Heart right ventricle (tissue), 16 donors: ENCODE data around the gene CCDC85C. TPM values are rescaled to one million over a fixed set of nuclear protein-coding genes. Genes with fewer than 3 reads are reported as not detected.

Experiments used
- ATAC-seq, 8 donors: fragments of 200-7000 bp; cut with Tn5 transposase; one replicate each; pipeline ENCODE4 v1.9.1; 2020; ENCODE audit warnings: mild to moderate bottlenecking in 8 of 8, moderate library complexity in 8 of 8, moderate number of reproducible peaks in 1 of 8
- DNase-seq, 2 donors: peaks; one replicate each; pipeline ENCODE4 v3.0.0-alpha.2; 2020
- H3K27ac ChIP-seq, 10 donors: fragments of 200-600 bp; sonication (generic) in 2 of 10; one replicate each; pipeline versions ENCODE4 v1.5.0 to v1.8.0; 2020 to 2022; ENCODE audit warnings: mild to moderate bottlenecking in 3 of 10
- H3K27me3 ChIP-seq, 7 donors: fragments of 200-600 bp; one replicate each; pipeline ENCODE4 v1.8.0; 2021 to 2022; ENCODE audit warnings: mild to moderate bottlenecking in 2 of 7
- H3K36me3 ChIP-seq, 9 donors: fragments of 200-600 bp; sonication (generic) in 1 of 9; one replicate each; pipeline versions ENCODE4 v1.5.0 to v1.8.0; 2020 to 2022; ENCODE audit warnings: mild to moderate bottlenecking in 2 of 9
- H3K4me1 ChIP-seq, 9 donors: fragments of 200-600 bp; sonication (generic) in 1 of 9; one replicate each; pipeline versions ENCODE4 v1.5.0 to v1.8.0; 2020 to 2022; ENCODE audit warnings: mild to moderate bottlenecking in 4 of 9
- H3K4me3 ChIP-seq, 10 donors: fragments of 200-600 bp; sonication (generic) in 2 of 10; one replicate each; pipeline versions ENCODE4 v1.5.0 to v1.8.0; 2020 to 2022; ENCODE audit warnings: mild to moderate bottlenecking in 7 of 10, moderate library complexity in 2 of 10
- H3K9me3 ChIP-seq, 11 donors: fragments of 200-600 bp in 10 of 11; sonication (generic) in 2 of 11; one replicate each; pipeline versions ENCODE4 v1.5.0 to v1.8.0; 2013 to 2022; ENCODE audit warnings: mild to moderate bottlenecking in 2 of 11, control low read depth in 1 of 11, moderate library complexity in 1 of 11
- WGBS, 2 donors: extraction: QIAGEN DNeasy Blood & Tissue Kit; methylation state at CpG; one replicate each; pipeline ENCODE4 v1.1.7; 2013; ENCODE audit warnings: inconsistent platforms in 1 of 2; 5-methylcytosine and 5-hydroxymethylcytosine counted together
- intact Hi-C, 10 donors: fragments of 100-400 bp; cut with DNase I; formaldehyde crosslinking; loops; one replicate each; pipeline versions ENCODE4 v1.11.1 to v1.14.2; 2022
- polyA plus RNA-seq, 2 donors: library from polyadenylated mRNA; stranded (reverse); fragments of 200-250 nt; gene quantifications; one replicate each; pipeline ENCODE4 v1.2.3, GENCODE V29; 2013
- total RNA-seq, 10 donors: library from RNA; stranded (reverse); fragmentation: NEBNext Ultra II Directional in 3 of 10; extraction: Animal tissue kit (Norgen Biotek cat#: 25700) in 3 of 10; gene quantifications; one replicate each; pipeline versions ENCODE4 v1.2.1 to v1.2.4, GENCODE V29; 2021 to 2023
- TF ChIP-seq, protein P1 (sequence below), 9 donors: fragments of 200-600 bp; sonication (generic) in 2 of 9; IDR thresholded peaks; one replicate each; pipeline versions ENCODE4 v1.5.0 to v1.8.0; 2021 to 2022; ENCODE audit warnings: antibody characterized with exemption in 9 of 9, mild to moderate bottlenecking in 5 of 9, moderate library complexity in 1 of 9
- donor health status: Arrhythmogenic right ventricular cardiomyopathy.
- donor health status: ischemic (EF 13 %, LVEDD 7.1; RV severe dilation, severe dysfunction).
- donor health status: healthy with polysubstance abuse.
- donor health status: DM: no; HTN: yes; CAD: no.
- donor health status: DM: no; HTN: no; CAD: no.
- donor health status: ischemic (EF 25% LVEDD 6.9; RV normal size, moderate dysfunction).
- donor health status: ischemic (EF 25% LVEDD 5.7; RV mildly dilated, moderate dysfunction).
- donor health status: healthy.
- donor health status: DM: yes; HTN: yes; CAD: no.
- donor health status: Ischemic cardiomyopathy.
- donor health status: ischemic (EF 35%, LVEDD 5.7; RV mildly dilated, moderate dysfunction).
- donor health status: nonischemic (EF 11% LVEDD 7.7; RV severe dilation, severe dysfunction).
- donor health status: DM: yes; HTN: yes; CAD: no.
- donor health status: PGD.
- donor health status: ischemic (EF 29% LVEDD 5.4; RV normal size, mild dysfunction).
- donor health status: nonischemic (EF 23%, LVEDD 6.1; RV moderate dilation, normal function).

The CCDC85C gene
- total and polyA plus RNA-seq, 12 donors, result 9.0 to 50.2 (median 31.5) TPM

DNA sequence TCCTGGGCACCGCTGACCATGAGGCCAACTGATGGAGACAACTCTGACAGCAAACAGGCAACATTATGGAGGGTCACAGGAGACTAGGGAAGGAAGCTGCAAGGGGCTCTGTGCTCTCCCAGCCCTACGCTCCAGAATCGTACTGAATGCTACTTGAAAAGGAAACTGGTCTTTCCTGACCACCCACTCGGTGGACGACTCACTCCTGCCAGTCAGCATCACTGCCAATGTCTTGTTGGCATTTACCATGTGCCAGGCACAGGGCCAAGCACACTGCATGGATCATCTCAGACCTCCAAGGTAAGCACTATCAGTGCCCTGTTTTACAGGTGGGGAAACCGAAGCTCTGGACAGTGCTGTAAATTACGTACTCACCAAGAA is 38.0 kb downstream of the CCDC85C start:
- 51% methylated on average over 7 of the region's 7 CpGs for WGBS, 2 donors
- TF ChIP-seq, protein P1, sequence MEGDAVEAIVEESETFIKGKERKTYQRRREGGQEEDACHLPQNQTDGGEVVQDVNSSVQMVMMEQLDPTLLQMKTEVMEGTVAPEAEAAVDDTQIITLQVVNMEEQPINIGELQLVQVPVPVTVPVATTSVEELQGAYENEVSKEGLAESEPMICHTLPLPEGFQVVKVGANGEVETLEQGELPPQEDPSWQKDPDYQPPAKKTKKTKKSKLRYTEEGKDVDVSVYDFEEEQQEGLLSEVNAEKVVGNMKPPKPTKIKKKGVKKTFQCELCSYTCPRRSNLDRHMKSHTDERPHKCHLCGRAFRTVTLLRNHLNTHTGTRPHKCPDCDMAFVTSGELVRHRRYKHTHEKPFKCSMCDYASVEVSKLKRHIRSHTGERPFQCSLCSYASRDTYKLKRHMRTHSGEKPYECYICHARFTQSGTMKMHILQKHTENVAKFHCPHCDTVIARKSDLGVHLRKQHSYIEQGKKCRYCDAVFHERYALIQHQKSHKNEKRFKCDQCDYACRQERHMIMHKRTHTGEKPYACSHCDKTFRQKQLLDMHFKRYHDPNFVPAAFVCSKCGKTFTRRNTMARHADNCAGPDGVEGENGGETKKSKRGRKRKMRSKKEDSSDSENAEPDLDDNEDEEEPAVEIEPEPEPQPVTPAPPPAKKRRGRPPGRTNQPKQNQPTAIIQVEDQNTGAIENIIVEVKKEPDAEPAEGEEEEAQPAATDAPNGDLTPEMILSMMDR (IDR thresholded peaks at IDR 0.05), result no peak
- H3K36me3 ChIP-seq, result no peaks in the 10 kb centered on the region
- peak overlapping the region in 6 of 10 donors; percentile 20 to 81 (median 57) for H3K27ac ChIP-seq
- H3K4me3 ChIP-seq, result no peak overlapping the region
- DNase-seq (no peak), ATAC-seq (no peak)
- H3K9me3 ChIP-seq, result no peaks in the 10 kb centered on the region
- H3K27me3 ChIP-seq, result no peaks in the 10 kb centered on the region
- intact Hi-C loops, result loop anchor here in 2 of 10 donors (5.0 kb wide), 1 partner anchor 36 kb away; the partner anchor contains the start of gene CCDC85C (in 2 of the 2)
- H3K4me1 ChIP-seq, result peaks cover 29 to 100% (median 83%) of the 10 kb centered on the region in 9 donors

- ATAC-seq (no peak), DNase-seq (no peak)
- H3K36me3 ChIP-seq, result no peaks in the 10 kb centered on the region
- WGBS, 2 donors, result 91 to 96% methylated on average over 4 of the region's 4 CpGs
- no peaks in the 10 kb centered on the region for H3K27me3 ChIP-seq
- H3K4me1 ChIP-seq, result peaks cover 29 to 100% (median 84%) of the 10 kb centered on the region in 9 donors
- intact Hi-C loops, result loop anchor here in 2 of 10 donors (5.0 kb wide), 1 partner anchor 37 kb away; the partner anchor contains the start of gene CCDC85C (in 2 of the 2)
- H3K4me3 ChIP-seq, result no peak overlapping the region
- peak overlapping the region in 8 of 10 donors; percentile 47 to 81 (median 66) for H3K27ac ChIP-seq
- no peaks in the 10 kb centered on the region for H3K9me3 ChIP-seq
- TF ChIP-seq, protein P1 (IDR thresholded peaks at IDR 0.05), result no peak
Measured at GRCh38 chr14:99565383-99565782, 38.6 kb downstream of the CCDC85C start.

- H3K36me3 ChIP-seq, result no peaks in the 10 kb centered on the region
- H3K27ac ChIP-seq, result peak overlapping the region in 9 of 10 donors; percentile 18 to 81 (median 63)
- ATAC-seq (peak in 2 of 8 donors; percentile 0 to 1), DNase-seq (no peak)
- intact Hi-C loops, result loop anchor here in 6 of 10 donors (5.0 kb wide), 2 partner anchors 32 to 37 kb away; partner anchors contain the start of gene CCDC85C (in 5 of the 6)
- no peaks in the 10 kb centered on the region for H3K27me3 ChIP-seq
- 33 to 35% methylated on average over 14 of the region's 14 CpGs for WGBS, 2 donors
- no peak overlapping the region for H3K4me3 ChIP-seq
- TF ChIP-seq, protein P1 (IDR thresholded peaks at IDR 0.05), result peak in 2 of 9 donors; percentile 7 to 15
- H3K4me1 ChIP-seq, result peaks cover 29 to 99% (median 83%) of the 10 kb centered on the region in 9 donors
- no peaks in the 10 kb centered on the region for H3K9me3 ChIP-seq
Measured at GRCh38 chr14:99564926-99565259, 39.1 kb downstream of the CCDC85C start.

- TF ChIP-seq, protein P1 (IDR thresholded peaks at IDR 0.05), result no peak
- Histone ChIP-seq H3K4me1 (peaks cover 29 to 94% (median 79%) of the 10 kb centered on the region in 9 donors), H3K27me3 (no peaks in the 10 kb centered on the region), H3K36me3 (no peaks in the 10 kb centered on the region), H3K4me3 (no peak overlapping the region), H3K27ac (peak overlapping the region in 9 of 10 donors; percentile 18 to 81 (median 63)), H3K9me3 (no peaks in the 10 kb centered on the region)
- intact Hi-C loops, result loop anchor here in 4 of 10 donors (5.0 kb wide), 2 partner anchors 33 to 38 kb away; partner anchors contain the start of gene CCDC85C (in 3 of the 4)
- ATAC-seq (peak; percentile 28 to 73 (median 51)), DNase-seq (peak; percentile 55 to 89)
- WGBS, 2 donors, result 15 to 21% methylated on average over 11 of the region's 11 CpGs
Measured at GRCh38 chr14:99564256-99564925, 39.6 kb downstream of the CCDC85C start.
